ENCODE measurements around the gene ANKRD34A.

The ANKRD34A gene

DNA sequence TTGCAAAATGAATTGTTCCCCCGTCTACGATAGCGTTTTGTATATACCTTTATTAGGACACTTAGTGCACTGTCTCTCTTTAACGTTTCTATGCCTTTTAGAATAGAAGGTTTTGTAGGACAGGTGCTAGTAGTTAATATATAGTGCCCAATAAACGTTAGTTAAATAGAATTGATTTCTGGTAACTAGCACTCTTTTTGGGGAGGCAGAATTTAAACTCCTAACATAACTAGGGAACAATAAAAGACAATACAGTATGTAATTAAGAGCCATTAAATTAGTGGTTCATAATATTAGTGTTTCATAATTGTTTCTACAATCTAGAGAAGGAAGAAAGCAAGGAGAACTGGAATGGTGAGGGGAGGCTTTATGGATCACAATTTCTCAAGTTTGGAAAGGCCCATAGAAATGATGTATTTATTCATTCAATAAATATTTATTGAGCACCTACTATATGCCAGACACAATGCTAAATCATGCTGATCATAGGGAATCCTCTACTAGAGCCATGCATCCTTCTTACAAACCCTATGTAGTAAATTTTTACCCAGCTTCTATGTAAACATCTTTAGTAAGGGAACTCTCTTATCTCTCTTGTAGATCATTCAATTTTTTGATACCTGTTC is 857 bp upstream of the ANKRD34A start:
- DNase-seq, result no peak

DNA sequence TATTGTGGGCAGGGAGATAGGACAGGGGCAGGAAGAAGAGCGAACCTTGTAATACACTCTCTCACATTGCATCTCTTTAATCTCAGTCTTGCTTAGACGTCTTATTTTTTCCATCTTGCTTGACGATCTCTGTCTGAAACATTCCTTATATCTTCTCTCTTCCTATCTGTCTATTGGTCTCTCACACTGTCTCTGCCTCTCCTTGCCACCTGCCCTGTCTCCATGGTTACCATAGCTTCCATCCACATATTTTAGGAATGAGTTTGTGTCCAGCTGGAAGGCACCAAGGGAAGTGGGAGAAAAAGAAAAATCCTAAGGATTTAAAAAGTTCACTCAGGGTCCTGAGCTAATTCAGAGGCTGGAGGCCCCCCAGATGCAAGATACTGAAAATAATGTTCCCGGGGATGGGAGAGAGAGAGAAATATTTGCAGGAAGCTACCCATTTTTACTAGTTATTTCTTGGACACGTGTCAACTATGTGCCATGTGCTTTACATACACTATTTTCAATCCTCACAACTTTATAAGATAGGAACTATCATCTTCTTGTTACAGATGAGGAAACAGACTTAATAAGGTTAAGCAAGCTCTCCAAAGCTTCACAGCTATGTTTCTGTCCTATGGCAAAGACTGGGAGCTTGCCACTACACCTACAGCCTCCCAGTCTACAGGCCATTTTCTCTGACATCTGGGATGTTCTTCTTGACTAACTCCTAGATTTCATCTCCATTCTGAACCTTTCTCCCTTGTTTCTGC is 933 bp downstream of the ANKRD34A start:
- no peak for DNase-seq

DNA sequence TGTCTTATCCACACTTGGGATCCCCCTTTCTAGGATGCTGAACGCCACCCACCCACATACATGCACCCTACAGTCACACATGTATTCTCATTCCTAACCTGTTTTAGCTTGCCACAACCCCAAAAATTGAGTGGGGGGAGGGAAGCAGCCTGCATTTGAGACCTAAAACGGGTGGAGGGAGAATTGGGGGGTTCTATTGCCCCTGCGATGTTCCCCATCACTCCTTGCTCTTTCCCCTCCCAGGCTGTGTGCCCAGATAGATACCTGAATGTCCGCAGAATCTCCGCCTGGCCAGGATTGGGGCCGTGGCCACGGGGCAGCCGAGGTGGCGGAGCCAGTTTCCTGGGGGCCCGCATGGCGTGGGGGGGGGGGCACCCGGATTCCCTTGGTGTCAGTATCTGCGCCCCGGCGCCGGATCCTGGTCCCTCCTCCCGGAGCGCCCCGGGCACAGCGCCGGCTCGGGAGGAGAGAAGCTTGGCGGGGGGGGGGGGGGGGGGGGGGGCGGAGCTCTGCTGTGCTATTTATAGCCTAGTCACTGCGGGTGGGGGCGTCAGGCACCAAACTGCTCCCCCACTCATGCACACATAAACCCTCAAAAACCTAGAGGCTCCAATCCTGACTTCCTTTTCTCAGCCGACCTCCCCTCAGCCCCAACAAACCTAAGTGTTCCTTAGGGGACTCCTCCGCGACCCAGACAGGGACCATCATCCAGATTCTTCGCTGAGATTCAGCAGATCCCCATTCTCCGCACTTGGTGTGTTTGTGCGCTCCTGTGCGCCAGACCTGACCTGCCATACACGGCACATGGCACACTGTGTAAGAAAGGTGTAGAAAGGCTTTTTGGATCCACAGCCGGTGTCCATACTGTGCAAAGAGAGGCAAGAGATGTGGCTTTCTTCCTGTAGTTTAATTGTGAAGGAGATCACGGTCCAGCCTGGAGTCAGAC is 1.9 kb downstream of the ANKRD34A start:
- no peak for DNase-seq

DNA sequence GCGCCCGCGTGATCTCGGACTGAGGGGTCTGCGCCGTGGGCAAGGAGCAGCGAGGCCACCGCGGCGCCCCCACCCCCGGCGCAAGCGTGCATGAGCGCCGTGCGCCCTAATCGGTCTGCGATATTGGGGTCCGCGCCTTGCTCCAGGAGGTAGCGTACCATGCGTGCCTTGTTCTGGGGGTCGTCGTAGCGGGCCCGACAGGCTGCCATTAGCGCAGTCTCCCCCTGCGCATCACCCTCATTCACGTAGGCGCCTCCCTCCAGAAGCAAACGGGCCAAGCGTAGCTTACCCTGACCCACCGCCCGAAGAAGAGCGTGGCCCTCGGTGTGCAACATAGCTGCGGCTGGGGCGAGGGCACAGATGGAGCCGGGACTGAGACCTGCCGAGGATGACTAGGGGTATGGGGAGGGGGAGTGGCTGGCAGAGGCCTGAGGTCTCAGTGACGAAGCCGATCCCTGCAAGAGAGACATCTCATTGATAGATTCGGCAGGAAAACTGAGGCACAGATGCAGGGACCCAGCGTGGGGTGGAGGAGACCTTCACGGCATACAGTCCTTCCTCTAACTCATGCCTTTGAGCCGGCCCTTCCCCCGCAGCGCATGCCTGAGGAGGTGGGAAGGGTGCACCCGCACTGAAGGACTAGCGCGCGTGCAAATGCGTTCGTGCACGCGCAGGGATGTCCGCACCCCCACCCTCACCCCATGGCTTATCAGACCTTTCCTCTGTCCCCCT is 2.8 kb downstream of the ANKRD34A start:
- no peak for DNase-seq

DNA sequence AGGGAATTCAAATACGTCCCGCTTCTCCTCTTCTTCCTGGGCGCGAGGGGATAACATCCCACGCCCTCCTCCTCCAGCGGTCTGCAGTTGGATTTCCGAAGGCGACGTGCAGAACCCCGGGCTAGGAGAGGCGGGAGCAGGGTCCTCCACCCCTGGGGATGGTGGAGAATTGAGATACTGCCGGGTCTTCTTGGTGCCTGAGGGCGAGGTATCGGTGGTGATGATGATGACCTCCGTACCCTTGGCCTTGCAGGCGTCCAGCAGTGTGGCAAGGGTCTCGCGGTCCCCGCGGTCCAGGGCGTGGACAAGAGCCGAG is 3.3 kb downstream of the ANKRD34A start:
- DNase-seq, result no peak

DNA sequence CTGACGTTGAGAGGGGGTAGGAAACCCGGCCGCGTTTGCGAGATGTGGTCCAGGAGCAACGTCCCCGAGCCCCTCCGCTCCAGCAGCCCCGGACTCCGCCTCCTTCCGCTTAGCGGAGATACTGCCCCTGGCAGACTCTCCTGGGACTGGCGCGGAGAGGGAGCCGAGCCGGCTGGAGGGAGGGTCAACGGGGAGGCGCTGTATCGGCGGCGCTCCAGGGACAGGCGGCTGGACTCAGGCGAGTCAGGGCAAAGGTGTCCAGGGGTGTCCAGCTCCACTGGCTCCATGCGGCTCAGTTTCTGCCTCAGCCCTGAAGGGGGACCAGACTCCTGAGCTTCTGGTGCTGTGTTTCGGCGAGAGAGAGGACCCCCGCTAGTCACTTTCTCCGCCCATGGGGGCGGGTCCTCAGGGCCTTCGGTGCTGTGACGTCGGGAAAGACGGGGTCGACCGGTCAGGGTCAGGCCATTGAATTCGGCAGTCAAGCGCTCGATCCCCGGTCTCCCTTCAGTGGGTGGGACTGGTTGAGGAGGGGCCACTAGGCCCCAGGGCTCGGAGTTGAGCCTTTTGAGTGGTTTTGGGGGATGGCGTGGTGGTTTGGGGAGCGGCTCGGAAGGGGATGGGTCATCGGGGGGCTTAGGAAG is 3.8 kb downstream of the ANKRD34A start:
- DNase-seq, result peak; percentile 32

DNA sequence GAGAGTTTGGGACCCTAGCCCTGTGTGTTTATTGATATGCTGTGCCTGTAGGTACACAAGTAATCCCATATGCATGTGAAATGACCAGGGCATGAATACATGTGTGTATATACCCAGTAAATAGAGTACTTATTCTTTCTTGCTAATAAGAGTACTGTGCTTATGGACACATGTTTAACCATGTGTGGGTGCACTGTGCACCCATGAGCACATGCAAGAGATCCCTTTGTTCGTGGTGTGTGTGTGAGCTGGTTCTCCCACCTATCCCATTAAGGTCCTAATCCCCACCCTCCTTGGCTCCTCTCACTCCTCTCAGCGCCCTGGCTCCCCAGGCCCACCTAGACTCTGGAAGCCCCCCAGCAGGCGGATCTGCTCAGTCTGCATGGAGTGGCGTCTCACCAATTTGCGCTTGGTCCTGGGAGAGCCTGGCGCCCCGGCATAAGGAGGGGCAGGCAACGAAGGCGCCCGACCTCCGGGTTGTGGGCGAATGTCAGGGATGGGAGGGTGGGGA is 4.4 kb downstream of the ANKRD34A start:
- no peak for DNase-seq

DNA sequence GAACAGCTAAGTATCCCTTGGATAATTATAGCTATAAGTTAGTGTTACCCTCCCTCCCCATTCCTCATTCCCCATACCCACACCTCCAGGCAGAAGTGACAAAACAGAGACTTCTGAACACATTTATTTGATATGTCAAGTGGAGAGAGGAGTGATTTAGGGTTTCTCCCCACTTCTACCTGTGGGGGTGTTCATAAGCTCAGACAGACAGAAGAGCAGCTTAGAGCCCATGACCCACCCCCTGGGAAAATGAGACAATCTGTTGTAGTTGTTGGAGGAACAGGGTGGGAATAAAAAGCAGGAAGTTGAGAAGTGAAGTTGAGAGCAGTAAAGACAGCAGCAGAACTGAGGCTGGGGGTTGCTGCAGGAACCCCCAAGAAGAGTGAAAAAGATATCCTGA is 5.0 kb downstream of the ANKRD34A start:
- DNase-seq, result no peak

DNA sequence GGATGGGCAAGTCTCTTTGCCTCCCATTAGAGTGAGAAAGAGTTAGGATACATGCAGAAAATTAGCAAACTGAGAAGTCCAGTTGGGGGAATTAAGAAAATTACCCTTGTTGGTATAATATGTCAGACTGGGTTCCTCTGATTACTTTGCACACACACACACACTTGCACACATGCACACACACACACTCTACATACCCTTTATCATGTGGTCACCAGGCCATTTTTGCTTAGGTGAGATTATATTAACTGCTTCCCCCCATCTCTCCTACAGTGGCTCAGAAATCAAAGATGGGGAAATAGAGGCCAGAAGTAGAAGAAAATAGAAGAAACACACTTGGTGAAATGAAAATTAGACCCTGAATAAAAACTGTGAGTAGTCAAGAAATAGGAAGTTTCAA is 5.6 kb downstream of the ANKRD34A start:
- DNase-seq, result no peak

DNA sequence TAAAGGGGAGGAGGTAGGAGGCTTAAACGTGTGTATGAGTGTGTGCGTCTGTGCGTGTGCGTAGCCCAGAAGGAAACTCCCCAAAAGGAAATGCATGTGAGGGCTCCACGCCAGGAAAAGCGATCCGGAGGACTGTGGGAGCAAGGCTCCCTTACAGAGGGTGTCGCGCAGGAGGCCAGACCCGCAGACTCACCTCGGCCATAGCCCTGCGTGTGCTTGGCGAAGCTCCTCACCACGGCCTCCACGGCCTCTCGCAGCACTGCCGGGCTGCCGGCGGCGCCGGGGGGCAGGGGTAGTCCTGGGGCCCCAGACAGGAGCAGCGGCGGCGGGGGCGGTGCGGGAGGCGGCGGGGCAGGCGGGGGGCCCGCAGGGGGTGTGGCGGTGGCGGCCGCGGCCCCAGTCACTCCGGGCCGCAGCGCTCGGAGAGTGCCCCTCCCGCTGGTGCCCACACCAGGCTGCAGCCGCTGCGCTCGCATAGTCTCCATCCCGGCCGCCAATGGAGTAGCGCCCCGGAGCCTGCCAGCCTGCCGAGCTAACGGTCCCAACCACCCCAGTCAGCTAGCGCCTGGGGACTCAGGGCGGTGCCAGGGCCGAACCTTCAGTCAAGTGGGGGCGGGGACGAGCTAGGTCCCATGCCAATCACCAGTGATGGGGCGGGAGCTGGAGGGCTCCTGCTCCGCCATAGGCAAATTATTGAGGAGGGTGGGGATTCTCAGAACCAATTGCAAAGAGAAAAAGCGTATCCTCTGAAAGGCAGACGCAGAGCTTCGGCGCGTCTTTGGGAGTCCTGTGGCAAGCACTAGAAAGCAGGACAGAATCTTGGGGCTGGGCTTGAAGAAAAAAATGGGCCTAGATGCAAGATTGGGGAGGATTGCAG is 6.7 kb downstream of the ANKRD34A start, which contains the start of gene LIX1L:
Gene LIX1L (minus strand): TSS at position 575 of the 877 bp plus-strand sequence. CDS start 90 bp downstream, at position 485.
- DNase-seq, result peak; percentile 95

DNA sequence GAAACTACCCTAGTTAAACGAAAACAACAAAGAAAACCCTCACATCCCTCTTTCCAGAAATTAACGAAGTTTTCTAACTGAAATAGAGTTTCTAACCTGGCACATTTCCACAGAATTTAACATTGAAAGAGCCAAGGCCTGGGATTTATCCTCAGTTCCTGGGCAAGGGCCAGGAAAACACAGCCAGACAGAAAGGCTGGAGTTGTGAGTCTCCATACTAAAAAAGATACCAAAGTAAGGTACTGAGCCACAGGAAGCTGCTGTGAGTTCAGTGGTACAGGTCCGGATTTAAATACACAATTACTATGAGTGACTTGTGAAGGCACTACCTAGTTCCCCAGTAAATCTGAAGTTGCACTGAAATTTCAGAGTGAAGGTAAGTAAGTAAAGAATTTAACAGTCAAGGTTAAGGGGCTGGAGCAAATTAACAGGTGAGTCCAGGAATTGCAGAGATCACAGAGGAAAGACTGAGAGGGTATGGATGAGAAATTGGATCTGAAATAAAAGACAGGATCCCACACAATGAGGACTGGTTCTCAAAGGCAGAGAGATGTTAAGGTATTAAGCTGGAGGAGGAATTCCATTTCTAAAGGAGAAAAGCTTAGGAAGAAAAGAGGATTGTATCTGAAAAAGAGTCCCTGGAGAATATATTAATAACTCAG is 7.5 kb downstream of the ANKRD34A start:
- no peak for DNase-seq

DNA sequence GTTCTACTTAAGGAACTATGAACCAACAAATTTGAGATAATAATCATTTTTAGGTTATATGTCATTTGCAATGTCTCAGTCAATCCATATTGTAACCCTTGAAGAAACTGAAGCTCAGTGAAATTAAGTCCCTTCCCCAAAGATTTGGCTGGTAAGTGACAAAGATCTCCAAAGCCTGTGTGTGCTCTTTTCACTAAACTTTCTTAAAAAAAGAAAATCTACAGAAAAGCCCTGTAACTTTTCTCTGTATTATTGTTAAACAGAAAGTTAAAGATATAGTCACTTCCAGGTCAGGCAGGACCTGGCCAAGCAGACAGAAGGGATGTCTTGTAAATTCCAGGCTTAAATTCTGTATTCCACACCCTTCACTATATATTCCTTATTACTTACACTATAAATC is 8.0 kb downstream of the ANKRD34A start:
- DNase-seq, result no peak

DNA sequence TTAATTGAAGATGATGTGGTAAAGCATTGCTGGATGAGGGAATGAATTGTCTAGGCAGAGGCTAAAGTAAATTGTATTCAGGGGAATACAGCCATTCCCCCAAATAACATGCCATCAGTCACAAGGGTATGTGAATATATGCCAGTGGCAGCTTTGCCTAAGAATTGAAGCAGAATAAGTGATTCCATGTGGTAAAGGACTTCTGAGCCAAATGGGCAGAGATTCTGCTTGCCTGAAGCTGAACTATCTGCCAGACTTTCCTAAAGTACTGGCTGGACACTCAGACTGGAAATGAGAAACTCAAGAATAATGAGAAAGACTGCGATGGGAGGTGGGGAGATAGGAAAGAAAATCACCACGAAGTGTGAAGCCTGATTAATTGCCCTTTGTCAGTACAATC is 8.9 kb downstream of the ANKRD34A start:
- DNase-seq, result no peak

DNA sequence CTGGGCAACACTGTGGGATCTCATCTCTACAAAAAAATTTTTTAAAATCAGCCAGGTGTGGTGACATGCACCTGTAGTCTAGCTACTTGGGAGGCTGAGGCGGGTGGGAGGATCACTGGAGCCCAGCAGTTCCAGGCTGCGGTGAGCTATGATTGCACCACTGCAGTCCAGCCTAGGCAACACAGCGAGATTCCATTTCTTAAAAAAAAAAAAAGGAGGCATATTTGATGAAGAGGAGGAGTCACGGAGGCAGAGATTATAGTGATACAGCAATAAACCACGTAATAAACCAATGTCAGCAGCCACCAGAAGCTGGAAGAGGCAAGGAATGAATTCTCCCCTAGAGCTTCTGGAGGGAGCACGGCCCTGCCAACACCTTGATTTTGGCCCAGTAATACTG is 10.5 kb downstream of the ANKRD34A start:
- DNase-seq, result no peak

DNA sequence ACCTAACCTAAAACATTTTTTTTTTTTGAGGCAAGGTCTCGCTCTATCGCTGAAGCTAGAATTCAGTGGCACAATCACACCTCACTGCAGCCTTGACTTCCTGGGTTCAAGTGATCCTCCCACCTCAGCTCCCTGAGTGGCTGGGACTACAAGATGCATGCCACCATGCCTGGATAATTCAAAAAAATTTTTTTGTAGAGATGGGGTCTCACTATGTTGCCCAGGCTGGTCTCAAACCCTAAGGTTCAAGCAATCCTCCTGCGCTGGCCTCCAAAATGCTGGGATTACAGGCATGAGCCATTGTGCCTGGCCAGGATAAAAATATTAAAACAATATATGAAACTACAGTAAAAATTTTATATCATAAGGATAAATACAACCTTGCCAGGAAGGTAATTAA is 11.5 kb downstream of the ANKRD34A start:
- no peak for DNase-seq

DNA sequence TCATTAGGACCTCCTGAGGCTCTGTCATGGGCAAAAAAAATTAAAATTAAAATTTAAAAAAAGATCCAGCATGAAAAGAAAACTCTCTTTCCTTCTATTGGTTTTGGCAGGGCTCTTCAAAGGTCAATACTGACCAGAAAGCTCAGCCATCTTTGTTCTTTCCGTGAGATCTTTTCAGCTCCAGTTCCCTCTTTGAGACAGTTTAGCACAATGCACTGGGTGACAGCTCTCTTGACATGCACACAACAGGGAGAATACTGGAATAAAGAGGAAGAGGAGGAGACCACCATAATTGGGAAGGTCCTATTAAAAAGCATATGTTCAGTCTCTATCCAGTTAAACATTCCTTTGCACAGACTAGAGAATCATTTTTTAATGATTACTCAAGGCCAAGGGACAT is 12.8 kb downstream of the ANKRD34A start:
- no peak for DNase-seq

DNA sequence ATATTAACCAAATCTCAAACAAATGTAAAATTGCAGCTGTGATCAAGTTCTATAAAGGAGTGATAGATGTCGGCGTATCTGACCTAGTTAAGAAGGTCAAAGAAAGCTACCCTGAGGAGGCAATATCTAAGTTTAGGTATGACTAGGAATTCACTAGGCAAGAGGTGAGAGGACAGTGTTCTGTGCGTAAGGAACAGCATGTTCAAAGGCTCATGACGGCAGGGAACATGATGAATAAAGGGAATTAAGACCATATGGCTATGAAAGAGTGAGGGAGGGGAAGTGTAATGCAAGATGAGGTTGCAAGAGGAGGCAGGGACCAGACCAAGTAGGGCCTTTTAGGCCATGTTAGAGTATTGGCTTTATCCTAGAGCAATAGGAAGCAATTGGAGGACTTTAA is 15.2 kb downstream of the ANKRD34A start:
- DNase-seq, result no peak

DNA sequence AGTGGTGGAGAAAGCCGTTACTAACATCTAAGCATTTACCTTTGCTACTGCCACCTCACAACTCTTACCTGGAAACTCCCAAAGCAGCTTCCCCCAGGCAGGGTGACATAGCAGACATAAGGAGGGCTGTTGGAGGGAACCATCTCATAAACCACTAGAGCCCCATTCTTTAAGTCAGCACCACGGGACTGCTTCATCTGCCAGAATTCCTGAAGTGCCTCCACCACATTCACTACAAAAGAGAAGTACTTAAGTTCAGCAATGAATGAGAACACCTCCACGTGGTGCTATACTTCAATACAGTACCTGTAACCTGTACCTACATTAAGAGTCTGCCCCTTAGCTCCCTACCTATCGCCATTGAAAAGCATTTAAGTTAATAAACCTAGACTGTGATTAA is 16.8 kb downstream of the ANKRD34A start:
- DNase-seq, result no peak

DNA sequence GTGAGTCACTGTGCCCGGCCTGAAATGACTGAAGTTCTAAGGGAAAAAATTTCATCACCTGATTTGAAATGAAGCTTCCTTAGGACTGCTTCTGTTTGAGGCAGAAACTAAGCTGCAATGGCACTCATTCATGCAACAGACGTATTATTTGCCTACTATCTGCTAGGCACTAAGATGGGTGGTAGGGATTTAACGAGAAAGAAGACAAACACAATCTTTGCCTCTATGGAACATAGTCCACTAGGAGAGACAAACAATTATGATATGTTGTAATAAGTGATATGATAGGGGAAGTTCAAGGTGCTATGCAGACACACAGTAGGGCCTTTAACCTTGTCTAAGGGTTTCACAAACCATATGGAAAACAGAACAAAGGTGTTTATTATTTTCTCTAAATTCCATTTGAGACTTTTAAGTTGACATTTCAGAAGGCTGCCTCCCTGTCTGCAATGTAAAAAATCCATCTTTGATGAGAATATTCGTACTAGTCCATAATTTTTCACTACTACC is 17.8 kb downstream of the ANKRD34A start:
- DNase-seq, result no peak

DNA sequence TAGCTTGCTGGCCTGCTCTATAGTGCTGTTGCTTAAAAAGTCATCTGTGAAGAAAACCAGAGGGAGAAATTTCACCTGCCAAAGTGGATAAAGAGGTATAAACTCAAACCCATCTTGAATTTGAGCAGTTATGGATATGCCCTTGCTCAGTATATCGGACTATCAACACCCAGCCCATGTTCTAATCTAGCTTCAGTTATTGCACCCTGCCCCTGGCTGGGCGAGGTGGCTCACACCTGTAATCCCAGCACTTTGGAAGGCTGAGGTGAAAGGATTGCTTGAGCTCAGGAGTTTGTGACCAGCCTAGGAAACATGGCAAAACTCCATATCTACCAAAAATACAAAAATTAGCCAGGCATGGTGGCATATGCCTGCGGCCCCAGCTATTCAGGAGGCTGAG is 19.8 kb downstream of the ANKRD34A start:
- no peak for DNase-seq
